HG02943 (cell line): ENCODE results near the gene NCBP1.
A peak's percentile ranks its signal among the peaks of the same experiment; 100 is the strongest.
"Not testable (repeated sequence)": the region's sequence is repeated elsewhere in the genome, so short reads cannot be mapped to it uniquely, and the experiment has no call there.

Source experiments
- ATAC-seq: cut with Tn5 transposase; IDR thresholded peaks from one replicate; pipeline ENCODE4 v1.9.1; 2021; ENCODE audit warnings: mild to moderate bottlenecking, low read depth, moderate library complexity; ENCODE audit not compliant: unreplicated experiment

The NCBP1 gene

GRCh38 chr9:97632985-97633858 lies at the start of gene NCBP1, which contains the start of gene TSTD2:
NCBP1 (plus strand) TSS chr9:97633821; CDS start chr9:97633882, 61 bp downstream.
TSTD2 (minus strand) TSS chr9:97633368; CDS start chr9:97627562, 5,806 bp downstream.
- ATAC-seq, result peak; percentile 90

- not testable (repeated sequence) for ATAC-seq
These were observed 48.8 kb upstream of the NCBP1 start for GRCh38 chr9:97584778-97585177.

GRCh38 chr9:97586909-97587308 lies 46.7 kb upstream of the NCBP1 start:
- not testable (repeated sequence) for ATAC-seq

GRCh38 chr9:97591535-97591934 lies 42.1 kb upstream of the NCBP1 start:
- no peak for ATAC-seq

GRCh38 chr9:97592126-97592525 lies 41.5 kb upstream of the NCBP1 start:
- ATAC-seq, result no peak

- ATAC-seq, result no peak
These were observed 39.7 kb upstream of the NCBP1 start for GRCh38 chr9:97593960-97594359.

GRCh38 chr9:97594381-97594921 lies 39.2 kb upstream of the NCBP1 start:
- ATAC-seq, result no peak

- ATAC-seq, result no peak
These were observed 36.7 kb upstream of the NCBP1 start for GRCh38 chr9:97596906-97597305.

GRCh38 chr9:97598461-97599288 lies 34.9 kb upstream of the NCBP1 start:
- peak; percentile 76 for ATAC-seq

GRCh38 chr9:97599314-97599846 lies 34.2 kb upstream of the NCBP1 start:
- ATAC-seq, result no peak

- no peak for ATAC-seq
These were observed 32.9 kb upstream of the NCBP1 start for GRCh38 chr9:97600531-97601227.

GRCh38 chr9:97601228-97601898 lies 32.3 kb upstream of the NCBP1 start:
- no peak for ATAC-seq

GRCh38 chr9:97602430-97602829 lies 31.2 kb upstream of the NCBP1 start:
- ATAC-seq, result no peak

GRCh38 chr9:97604901-97605645 lies 28.5 kb upstream of the NCBP1 start:
- no peak for ATAC-seq

GRCh38 chr9:97615439-97616072 lies 18.1 kb upstream of the NCBP1 start:
- ATAC-seq, result no peak

GRCh38 chr9:97617939-97618416 lies 15.6 kb upstream of the NCBP1 start:
- no peak for ATAC-seq

- ATAC-seq, result not testable (repeated sequence)
These were observed 13.6 kb upstream of the NCBP1 start for GRCh38 chr9:97620063-97620462.

- not testable (repeated sequence) for ATAC-seq
These were observed 11.1 kb upstream of the NCBP1 start for GRCh38 chr9:97622483-97622882.
